Measurements from ENCODE around the gene RPL22L1. TPM values are rescaled to one million over a fixed set of nuclear protein-coding genes. Genes with fewer than 3 reads are reported as not detected.
"Not testable (repeated sequence)": the region's sequence is repeated elsewhere in the genome, so short reads cannot be mapped to it uniquely, and the experiment has no call there.

The RPL22L1 gene
- polyA plus RNA-seq, 3 donors = 26.8 to 63.8 (median 37.4) TPM

DNA sequence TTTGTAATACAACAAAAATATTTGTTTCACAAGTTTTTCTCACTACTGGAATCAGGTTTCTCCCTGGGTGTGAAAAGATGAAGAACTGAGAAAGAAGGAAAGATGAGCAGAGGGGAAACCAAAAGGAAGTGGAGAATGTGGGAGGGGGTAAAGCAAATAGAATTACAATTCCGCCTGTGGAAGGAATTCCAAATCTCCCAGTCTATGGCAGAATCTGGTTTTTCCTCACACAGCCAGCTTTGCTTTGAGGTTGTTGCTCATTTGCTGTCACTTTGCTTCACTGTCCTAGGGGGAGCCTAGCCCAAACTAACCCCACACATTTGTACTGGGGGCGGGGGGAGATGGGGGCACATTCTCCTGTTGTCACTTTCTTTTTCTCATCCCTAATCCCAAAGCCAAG lies 43.9 kb downstream of the RPL22L1 start:
- no peak overlapping the region for H3K27ac Mint-ChIP-seq
- TF ChIP-seq, protein P1, sequence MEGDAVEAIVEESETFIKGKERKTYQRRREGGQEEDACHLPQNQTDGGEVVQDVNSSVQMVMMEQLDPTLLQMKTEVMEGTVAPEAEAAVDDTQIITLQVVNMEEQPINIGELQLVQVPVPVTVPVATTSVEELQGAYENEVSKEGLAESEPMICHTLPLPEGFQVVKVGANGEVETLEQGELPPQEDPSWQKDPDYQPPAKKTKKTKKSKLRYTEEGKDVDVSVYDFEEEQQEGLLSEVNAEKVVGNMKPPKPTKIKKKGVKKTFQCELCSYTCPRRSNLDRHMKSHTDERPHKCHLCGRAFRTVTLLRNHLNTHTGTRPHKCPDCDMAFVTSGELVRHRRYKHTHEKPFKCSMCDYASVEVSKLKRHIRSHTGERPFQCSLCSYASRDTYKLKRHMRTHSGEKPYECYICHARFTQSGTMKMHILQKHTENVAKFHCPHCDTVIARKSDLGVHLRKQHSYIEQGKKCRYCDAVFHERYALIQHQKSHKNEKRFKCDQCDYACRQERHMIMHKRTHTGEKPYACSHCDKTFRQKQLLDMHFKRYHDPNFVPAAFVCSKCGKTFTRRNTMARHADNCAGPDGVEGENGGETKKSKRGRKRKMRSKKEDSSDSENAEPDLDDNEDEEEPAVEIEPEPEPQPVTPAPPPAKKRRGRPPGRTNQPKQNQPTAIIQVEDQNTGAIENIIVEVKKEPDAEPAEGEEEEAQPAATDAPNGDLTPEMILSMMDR (IDR thresholded peaks at IDR 0.05) = no peak

DNA sequence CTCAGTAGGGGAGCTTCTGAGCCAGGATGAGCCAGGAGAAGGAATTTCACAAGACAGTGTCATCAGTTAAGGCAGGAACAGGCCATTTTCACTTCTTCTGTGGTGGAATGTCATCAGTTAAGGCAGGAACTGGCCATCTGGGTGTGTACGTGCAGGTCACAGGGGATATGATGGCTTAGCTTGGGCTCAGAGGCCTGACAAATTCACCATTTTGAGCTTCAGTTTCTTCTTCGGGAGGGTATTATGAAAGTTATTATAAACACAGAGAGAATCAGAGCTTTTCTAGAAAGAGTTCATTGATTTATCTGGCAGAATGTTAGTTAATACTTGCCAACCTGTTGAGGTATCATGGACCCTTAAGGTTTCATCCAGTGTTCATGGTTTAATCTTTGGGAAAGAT lies 46.4 kb downstream of the RPL22L1 start:
- H3K9me3 ChIP-seq (replicated peaks in 1 of 2; ENCODE audit: control insufficient read depth in 1 of 2, insufficient read depth in 1 of 2, low read length in 2 of 2); H3K4me2 ChIP-seq (replicated peaks; ENCODE audit: extremely low read depth, low read length, poor library complexity, severe bottlenecking); H3K4me1 Mint-ChIP-seq; DNase-seq; H3K27me3 ChIP-seq (ENCODE audit: control insufficient read depth in 2 of 2, insufficient read depth in 2 of 2, low read length in 2 of 2); H4K20me1 ChIP-seq (ENCODE audit: insufficient read depth, low read length); H3K79me2 ChIP-seq (ENCODE audit: insufficient read depth, low read length); H3K9me3 Mint-ChIP-seq; H3K4me3 Mint-ChIP-seq; H3K27ac Mint-ChIP-seq; H3K9ac ChIP-seq (ENCODE audit: insufficient read depth, low read length, poor library complexity, severe bottlenecking); H3K36me3 ChIP-seq (replicated peaks in 1 of 2; ENCODE audit: control insufficient read depth in 1 of 2, insufficient read depth in 2 of 2, low read length in 2 of 2); H3K27me3 Mint-ChIP-seq (ENCODE audit: low read depth in 3 of 3); H3K36me3 Mint-ChIP-seq; H2AFZ ChIP-seq (ENCODE audit: insufficient read depth, low read depth, low read length, poor library complexity, severe bottlenecking); H3K27ac ChIP-seq (ENCODE audit: low read depth in 1 of 2, low read length in 2 of 2); H3K4me1 ChIP-seq (ENCODE audit: control insufficient read depth in 1 of 2, insufficient read depth in 2 of 2, low read length in 2 of 2); intact Hi-C loops (cut with micrococcal nuclease); H3K4me3 ChIP-seq (replicated peaks in 1 of 3; ENCODE audit: low read depth in 2 of 3, low read length in 3 of 3): not testable (repeated sequence)
- WGBS (ENCODE audit: insufficient coverage) = 40% methylated on average over 1 of the region's 2 CpGs

More for the DNA sequence above, 43.9 kb downstream of the RPL22L1 start:
- Histone ChIP-seq H4K20me1 (ENCODE audit: insufficient read depth, low read length) (no peaks in the 10 kb centered on the region), H3K9me3 (replicated peaks in 1 of 2; ENCODE audit: control insufficient read depth in 1 of 2, insufficient read depth in 1 of 2, low read length in 2 of 2) (no peaks in the 10 kb centered on the region), H3K27ac (ENCODE audit: low read depth in 1 of 2, low read length in 2 of 2) (no peak overlapping the region), H3K27me3 (ENCODE audit: control insufficient read depth in 2 of 2, insufficient read depth in 2 of 2, low read length in 2 of 2) (peaks cover 0 to 5% of the 10 kb centered on the region in 2 donors), H3K36me3 (replicated peaks in 1 of 2; ENCODE audit: control insufficient read depth in 1 of 2, insufficient read depth in 2 of 2, low read length in 2 of 2) (no peaks in the 10 kb centered on the region), H2AFZ (ENCODE audit: insufficient read depth, low read depth, low read length, poor library complexity, severe bottlenecking) (no peak overlapping the region), H3K9ac (ENCODE audit: insufficient read depth, low read length, poor library complexity, severe bottlenecking) (no peak overlapping the region), H3K4me2 (replicated peaks; ENCODE audit: extremely low read depth, low read length, poor library complexity, severe bottlenecking) (no peak overlapping the region), H3K79me2 (ENCODE audit: insufficient read depth, low read length) (no peaks in the 10 kb centered on the region), H3K4me1 (ENCODE audit: control insufficient read depth in 1 of 2, insufficient read depth in 2 of 2, low read length in 2 of 2) (no peaks in the 10 kb centered on the region), H3K4me3 (replicated peaks in 1 of 3; ENCODE audit: low read depth in 2 of 3, low read length in 3 of 3) (no peak overlapping the region)
- H3K36me3 Mint-ChIP-seq = no peaks in the 10 kb centered on the region
- WGBS (ENCODE audit: insufficient coverage) = no CpG with 5 or more reads among the region's 2 CpGs
- H3K4me1 Mint-ChIP-seq = peaks cover 12% of the 10 kb centered on the region
- intact Hi-C loops (cut with micrococcal nuclease) = no loop called here
- DNase-seq = no peak
- no peak overlapping the region for H3K4me3 Mint-ChIP-seq
- H3K27me3 Mint-ChIP-seq (ENCODE audit: low read depth in 3 of 3) = peaks cover 2 to 7% (median 3%) of the 10 kb centered on the region in 3 donors
- H3K9me3 Mint-ChIP-seq = peaks cover 0 to 4% (median 0%) of the 10 kb centered on the region in 7 donors

DNA sequence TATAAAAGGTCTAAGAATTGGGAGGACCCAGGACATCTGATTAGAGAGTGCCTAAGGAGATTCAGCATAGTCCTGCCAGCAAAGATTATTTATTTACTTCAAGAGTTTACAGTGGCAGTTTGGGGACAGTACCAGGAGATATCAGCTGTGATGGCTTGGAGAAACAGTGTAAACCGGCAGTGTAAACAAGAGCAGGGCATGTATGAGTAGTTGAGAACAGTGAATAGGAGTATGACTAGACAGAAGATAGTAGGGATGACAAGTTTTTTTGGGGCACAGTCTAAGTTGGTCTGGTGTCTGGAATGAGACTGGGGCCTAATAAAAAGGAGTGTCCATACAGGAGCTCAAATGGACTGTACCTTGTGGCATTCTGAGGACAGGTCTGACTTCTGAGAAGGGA lies 51.7 kb downstream of the RPL22L1 start:
- H3K27ac Mint-ChIP-seq; H3K27me3 ChIP-seq (ENCODE audit: control insufficient read depth in 2 of 2, insufficient read depth in 2 of 2, low read length in 2 of 2); H4K20me1 ChIP-seq (ENCODE audit: insufficient read depth, low read length); H3K27me3 Mint-ChIP-seq (ENCODE audit: low read depth in 3 of 3); H3K79me2 ChIP-seq (ENCODE audit: insufficient read depth, low read length); DNase-seq; H3K27ac ChIP-seq (ENCODE audit: low read depth in 1 of 2, low read length in 2 of 2); H3K4me1 ChIP-seq (ENCODE audit: control insufficient read depth in 1 of 2, insufficient read depth in 2 of 2, low read length in 2 of 2); H3K4me1 Mint-ChIP-seq; H3K4me3 ChIP-seq (replicated peaks in 1 of 3; ENCODE audit: low read depth in 2 of 3, low read length in 3 of 3); H3K4me2 ChIP-seq (replicated peaks; ENCODE audit: extremely low read depth, low read length, poor library complexity, severe bottlenecking); H3K9me3 Mint-ChIP-seq; H3K9ac ChIP-seq (ENCODE audit: insufficient read depth, low read length, poor library complexity, severe bottlenecking); H2AFZ ChIP-seq (ENCODE audit: insufficient read depth, low read depth, low read length, poor library complexity, severe bottlenecking); H3K36me3 ChIP-seq (replicated peaks in 1 of 2; ENCODE audit: control insufficient read depth in 1 of 2, insufficient read depth in 2 of 2, low read length in 2 of 2); H3K36me3 Mint-ChIP-seq; H3K9me3 ChIP-seq (replicated peaks in 1 of 2; ENCODE audit: control insufficient read depth in 1 of 2, insufficient read depth in 1 of 2, low read length in 2 of 2); intact Hi-C loops (cut with micrococcal nuclease); H3K4me3 Mint-ChIP-seq: not testable (repeated sequence)
- no CpG with 5 or more reads among the region's 1 CpG for WGBS (ENCODE audit: insufficient coverage)

DNA sequence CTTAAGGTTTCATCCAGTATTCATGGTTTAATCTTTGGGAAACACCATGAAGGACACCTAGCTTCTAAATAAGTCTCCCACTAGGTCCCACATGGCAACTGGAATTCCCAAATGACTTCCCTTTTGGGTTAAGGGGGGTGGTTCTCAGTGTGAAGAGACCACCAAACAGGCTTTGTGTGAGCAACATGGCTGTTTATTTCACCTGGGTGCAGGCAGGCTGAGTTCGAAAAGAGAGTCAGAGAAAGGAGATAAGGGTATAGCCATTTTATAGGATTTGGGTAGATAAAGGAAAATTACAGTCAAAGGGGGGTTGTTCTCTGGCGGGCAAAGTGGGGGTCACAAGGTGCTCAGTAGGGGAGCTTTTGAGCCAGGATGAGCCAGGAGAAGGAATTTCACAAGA lies 52.5 kb downstream of the RPL22L1 start:
- not testable (repeated sequence) for H3K4me3 Mint-ChIP-seq, H3K9me3 Mint-ChIP-seq, H3K4me1 Mint-ChIP-seq

More for the DNA sequence above, 52.5 kb downstream of the RPL22L1 start:
- H3K4me2 ChIP-seq (replicated peaks; ENCODE audit: extremely low read depth, low read length, poor library complexity, severe bottlenecking); H3K27me3 Mint-ChIP-seq (ENCODE audit: low read depth in 3 of 3); intact Hi-C loops (cut with micrococcal nuclease); H3K9ac ChIP-seq (ENCODE audit: insufficient read depth, low read length, poor library complexity, severe bottlenecking); DNase-seq; H3K36me3 ChIP-seq (replicated peaks in 1 of 2; ENCODE audit: control insufficient read depth in 1 of 2, insufficient read depth in 2 of 2, low read length in 2 of 2); H3K9me3 ChIP-seq (replicated peaks in 1 of 2; ENCODE audit: control insufficient read depth in 1 of 2, insufficient read depth in 1 of 2, low read length in 2 of 2); H4K20me1 ChIP-seq (ENCODE audit: insufficient read depth, low read length); H3K27ac ChIP-seq (ENCODE audit: low read depth in 1 of 2, low read length in 2 of 2); H3K36me3 Mint-ChIP-seq; H3K27me3 ChIP-seq (ENCODE audit: control insufficient read depth in 2 of 2, insufficient read depth in 2 of 2, low read length in 2 of 2); H3K4me1 ChIP-seq (ENCODE audit: control insufficient read depth in 1 of 2, insufficient read depth in 2 of 2, low read length in 2 of 2); H3K4me3 ChIP-seq (replicated peaks in 1 of 3; ENCODE audit: low read depth in 2 of 3, low read length in 3 of 3); H3K27ac Mint-ChIP-seq; H2AFZ ChIP-seq (ENCODE audit: insufficient read depth, low read depth, low read length, poor library complexity, severe bottlenecking); H3K79me2 ChIP-seq (ENCODE audit: insufficient read depth, low read length): not testable (repeated sequence)
- 77% methylated on average over 2 of the region's 2 CpGs for WGBS (ENCODE audit: insufficient coverage)
